ENCODE measurements around the gene PSMD14. TPM values are rescaled to one million over a fixed set of nuclear protein-coding genes. Genes with fewer than 3 reads are reported as not detected.
"Not testable (repeated sequence)": the region's sequence is repeated elsewhere in the genome, so short reads cannot be mapped to it uniquely, and the experiment has no call there.

The PSMD14 gene
- total and polyA plus RNA-seq, 4 donors: 54.2 to 67.8 (median 61.4) TPM

DNA sequence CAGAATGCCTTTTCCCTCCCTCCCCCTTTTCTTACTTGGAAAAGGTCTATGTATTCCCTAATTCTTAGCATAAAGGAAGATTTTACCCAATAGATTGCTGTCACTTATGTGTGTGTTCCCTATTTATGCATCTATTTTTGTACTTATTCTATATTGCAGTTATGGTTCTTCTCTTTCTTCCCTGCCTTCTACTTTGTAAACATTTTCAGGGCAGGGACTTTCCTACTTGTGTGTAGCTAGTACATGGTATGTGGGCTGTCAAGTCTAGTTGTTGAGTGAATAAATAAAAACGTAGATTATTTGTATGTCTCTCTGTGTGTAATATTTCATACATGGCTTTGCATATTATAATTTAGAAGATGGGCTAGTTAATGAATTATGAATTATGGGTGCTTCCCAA lies 45.3 kb downstream of the PSMD14 start:
- no peaks in the 10 kb centered on the region for H3K9me3 ChIP-seq (ENCODE audit: control insufficient read depth, insufficient read depth, low read length)
- no peaks in the 10 kb centered on the region for H3K4me1 ChIP-seq (ENCODE audit: control insufficient read depth, insufficient read depth, low read length)
- no peak overlapping the region for H3K27ac ChIP-seq (ENCODE audit: low read depth, low read length)
- H3K27me3 ChIP-seq (ENCODE audit: control insufficient read depth, insufficient read depth, low read length): no peaks in the 10 kb centered on the region
- H3K36me3 ChIP-seq (ENCODE audit: control insufficient read depth, insufficient read depth, low read length): no peaks in the 10 kb centered on the region
- WGBS (ENCODE audit: insufficient coverage): no CpG with 5 or more reads among the region's 1 CpG
- H3K4me3 ChIP-seq (ENCODE audit: low read depth, low read length): no peak overlapping the region
- no peak for DNase-seq (ENCODE audit: low read depth in 4 of 6, low spot score in 6 of 6)

DNA sequence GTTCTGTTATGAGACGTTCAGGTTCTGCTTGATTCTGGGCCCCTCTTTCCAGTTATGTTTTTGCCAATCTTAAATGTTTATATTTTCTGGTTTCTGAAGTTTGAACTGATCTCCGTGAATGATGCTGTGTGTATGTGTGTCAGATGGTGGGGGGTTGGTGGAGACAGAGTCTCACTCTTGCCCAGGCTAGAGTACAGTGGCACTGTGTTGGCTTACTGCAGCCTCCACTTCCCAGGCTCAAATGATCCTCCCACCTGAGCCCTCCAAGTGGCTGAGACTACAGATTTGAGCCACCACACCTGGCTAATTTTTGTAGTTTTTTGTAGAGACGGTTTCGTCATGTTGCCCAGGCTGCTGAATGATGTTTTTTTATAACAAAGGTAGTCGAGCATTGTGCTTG lies 45.9 kb downstream of the PSMD14 start:
- 80% methylated on average over 2 of the region's 5 CpGs for WGBS (ENCODE audit: insufficient coverage)
- no peak for DNase-seq (ENCODE audit: low read depth in 4 of 6, low spot score in 6 of 6)
- H3K27me3 ChIP-seq (ENCODE audit: control insufficient read depth, insufficient read depth, low read length): no peaks in the 10 kb centered on the region
- no peak overlapping the region for H3K27ac ChIP-seq (ENCODE audit: low read depth, low read length)
- H3K9me3 ChIP-seq (ENCODE audit: control insufficient read depth, insufficient read depth, low read length): no peaks in the 10 kb centered on the region
- H3K4me1 ChIP-seq (ENCODE audit: control insufficient read depth, insufficient read depth, low read length): no peaks in the 10 kb centered on the region
- H3K36me3 ChIP-seq (ENCODE audit: control insufficient read depth, insufficient read depth, low read length): no peaks in the 10 kb centered on the region
- no peak overlapping the region for H3K4me3 ChIP-seq (ENCODE audit: low read depth, low read length)

DNA sequence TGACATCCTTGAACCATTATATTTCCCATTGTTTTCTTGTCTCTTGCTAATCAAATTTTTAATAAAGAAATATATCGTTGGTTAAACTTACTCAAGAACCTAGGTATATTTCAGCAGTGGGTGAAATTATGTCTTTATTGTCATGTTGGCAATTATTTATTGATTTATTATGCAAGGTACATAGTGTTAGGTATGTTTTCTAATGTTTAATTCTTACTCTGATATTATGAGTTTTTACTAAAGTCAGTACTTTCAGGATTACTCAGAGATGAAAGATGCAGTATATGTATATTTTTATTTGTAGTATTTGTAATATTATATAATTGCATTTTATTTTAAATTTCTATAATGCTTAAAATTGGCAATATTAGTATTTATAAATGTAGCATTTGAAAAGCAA lies 46.9 kb downstream of the PSMD14 start:
- WGBS (ENCODE audit: insufficient coverage): no CpG with 5 or more reads among the region's 1 CpG
- H3K4me1 ChIP-seq (ENCODE audit: control insufficient read depth, insufficient read depth, low read length): no peaks in the 10 kb centered on the region
- DNase-seq (ENCODE audit: low read depth in 4 of 6, low spot score in 6 of 6): no peak
- no peak overlapping the region for H3K4me3 ChIP-seq (ENCODE audit: low read depth, low read length)
- no peak overlapping the region for H3K27ac ChIP-seq (ENCODE audit: low read depth, low read length)
- no peaks in the 10 kb centered on the region for H3K27me3 ChIP-seq (ENCODE audit: control insufficient read depth, insufficient read depth, low read length)
- H3K36me3 ChIP-seq (ENCODE audit: control insufficient read depth, insufficient read depth, low read length): no peaks in the 10 kb centered on the region
- H3K9me3 ChIP-seq (ENCODE audit: control insufficient read depth, insufficient read depth, low read length): no peaks in the 10 kb centered on the region

DNA sequence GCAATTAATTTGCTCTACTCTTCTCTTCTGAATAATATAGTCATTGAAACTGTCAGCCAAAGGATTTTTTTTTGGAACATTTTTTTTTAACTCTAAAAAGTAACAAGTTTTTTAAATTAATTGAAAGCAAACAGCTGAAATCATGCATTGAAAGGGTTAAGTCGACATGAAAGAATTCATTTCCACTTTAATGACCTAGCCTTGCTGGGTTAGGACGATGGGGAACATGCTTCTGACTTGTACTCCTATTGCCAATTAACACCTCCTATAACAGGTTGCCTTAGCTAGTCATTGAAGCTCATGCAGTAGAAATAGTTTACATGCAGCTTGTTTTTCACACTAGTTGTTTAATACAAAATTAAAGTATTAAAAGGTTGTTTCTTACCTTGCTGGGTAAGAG lies 47.8 kb downstream of the PSMD14 start:
- no CpG with 5 or more reads among the region's 2 CpGs for WGBS (ENCODE audit: insufficient coverage)
- Histone ChIP-seq H3K4me3 (ENCODE audit: low read depth, low read length) (no peak overlapping the region), H3K36me3 (ENCODE audit: control insufficient read depth, insufficient read depth, low read length) (no peaks in the 10 kb centered on the region), H3K4me1 (ENCODE audit: control insufficient read depth, insufficient read depth, low read length) (no peaks in the 10 kb centered on the region), H3K27me3 (ENCODE audit: control insufficient read depth, insufficient read depth, low read length) (no peaks in the 10 kb centered on the region), H3K9me3 (ENCODE audit: control insufficient read depth, insufficient read depth, low read length) (no peaks in the 10 kb centered on the region), H3K27ac (ENCODE audit: low read depth, low read length) (no peak overlapping the region)
- DNase-seq (ENCODE audit: low read depth in 4 of 6, low spot score in 6 of 6): peak in 1 of 6 donors; percentile 69

DNA sequence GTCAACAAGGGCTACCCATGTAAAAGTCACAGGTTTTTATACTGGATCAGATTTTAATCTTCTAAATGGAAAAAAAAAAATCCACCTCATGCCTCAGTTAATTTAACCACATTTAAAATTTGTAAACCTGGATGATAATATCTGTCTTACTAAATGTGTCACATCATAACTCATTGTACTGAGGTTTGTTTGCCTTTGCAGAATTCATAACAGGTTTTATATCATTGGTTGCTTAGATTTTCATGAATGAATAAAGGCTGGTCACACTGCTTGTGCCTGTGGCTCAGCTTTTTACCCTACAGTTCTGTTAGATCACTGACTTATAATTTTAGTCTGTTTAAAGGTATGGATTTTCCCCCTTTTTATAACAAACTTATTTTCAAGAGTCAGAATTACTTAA lies 48.9 kb downstream of the PSMD14 start:
- Histone ChIP-seq H3K9me3 (ENCODE audit: control insufficient read depth, insufficient read depth, low read length) (peaks cover 2% of the 10 kb centered on the region), H3K4me3 (ENCODE audit: low read depth, low read length) (no peak overlapping the region), H3K27ac (ENCODE audit: low read depth, low read length) (no peak overlapping the region), H3K27me3 (ENCODE audit: control insufficient read depth, insufficient read depth, low read length) (no peaks in the 10 kb centered on the region), H3K4me1 (ENCODE audit: control insufficient read depth, insufficient read depth, low read length) (no peaks in the 10 kb centered on the region), H3K36me3 (ENCODE audit: control insufficient read depth, insufficient read depth, low read length) (no peaks in the 10 kb centered on the region)
- DNase-seq (ENCODE audit: low read depth in 4 of 6, low spot score in 6 of 6): no peak

DNA sequence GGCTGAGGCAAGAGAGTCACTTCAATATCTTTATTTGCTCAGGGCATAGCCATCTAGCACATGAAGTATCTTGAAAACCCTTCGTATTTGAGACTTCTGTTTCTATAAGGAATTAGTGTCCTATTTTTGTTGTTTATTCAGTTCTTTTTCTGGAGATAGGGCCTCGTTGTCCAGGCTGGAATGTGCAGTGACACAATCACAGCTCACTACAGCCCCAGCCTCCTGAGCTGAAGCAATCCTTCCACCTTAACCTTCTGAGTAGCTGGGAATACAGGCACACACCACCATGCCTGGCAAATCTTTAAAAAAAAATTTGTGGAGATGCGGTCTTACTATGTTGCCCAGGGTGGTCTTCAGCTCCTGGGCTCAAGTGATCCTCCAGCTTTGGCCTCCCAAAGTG lies 50.6 kb downstream of the PSMD14 start:
- H3K27ac ChIP-seq (ENCODE audit: low read depth, low read length): no peak overlapping the region
- H3K4me1 ChIP-seq (ENCODE audit: control insufficient read depth, insufficient read depth, low read length): no peaks in the 10 kb centered on the region
- no peaks in the 10 kb centered on the region for H3K36me3 ChIP-seq (ENCODE audit: control insufficient read depth, insufficient read depth, low read length)
- peaks cover 8% of the 10 kb centered on the region for H3K9me3 ChIP-seq (ENCODE audit: control insufficient read depth, insufficient read depth, low read length)
- no CpG with 5 or more reads among the region's 3 CpGs for WGBS (ENCODE audit: insufficient coverage)
- no peak for DNase-seq (ENCODE audit: low read depth in 4 of 6, low spot score in 6 of 6)
- H3K4me3 ChIP-seq (ENCODE audit: low read depth, low read length): no peak overlapping the region
- no peaks in the 10 kb centered on the region for H3K27me3 ChIP-seq (ENCODE audit: control insufficient read depth, insufficient read depth, low read length)

DNA sequence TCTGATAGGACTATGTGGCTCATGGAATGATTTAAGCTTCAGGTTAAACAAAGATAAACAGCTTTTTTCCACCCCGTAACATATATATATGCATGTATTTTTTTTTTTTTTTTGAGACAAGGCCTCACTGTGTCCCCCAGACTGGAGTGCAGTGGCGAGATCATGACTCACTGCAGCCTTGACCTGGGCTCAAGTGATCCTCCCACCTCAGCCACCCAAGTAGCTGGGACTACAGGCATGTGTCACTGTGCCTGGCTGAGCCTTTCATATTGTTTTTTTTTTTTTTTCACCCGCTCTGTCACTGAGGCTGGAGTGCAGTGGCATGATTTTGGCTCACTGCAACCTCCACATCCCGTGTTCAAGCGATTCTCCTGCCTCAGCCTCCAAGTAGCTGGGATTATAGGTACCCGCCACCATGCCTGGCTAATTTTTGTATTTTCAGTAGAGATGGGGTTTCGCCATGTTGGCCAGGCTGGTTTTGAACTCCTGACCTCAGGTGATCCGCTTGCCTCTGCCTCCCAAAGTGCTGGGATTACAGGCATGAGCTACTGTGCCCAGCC lies 52.0 kb downstream of the PSMD14 start:
- H3K27ac ChIP-seq (ENCODE audit: low read depth, low read length); H3K4me1 ChIP-seq (ENCODE audit: control insufficient read depth, insufficient read depth, low read length); H3K4me3 ChIP-seq (ENCODE audit: low read depth, low read length); H3K36me3 ChIP-seq (ENCODE audit: control insufficient read depth, insufficient read depth, low read length); H3K27me3 ChIP-seq (ENCODE audit: control insufficient read depth, insufficient read depth, low read length); H3K9me3 ChIP-seq (ENCODE audit: control insufficient read depth, insufficient read depth, low read length); DNase-seq (ENCODE audit: low read depth in 4 of 6, low spot score in 6 of 6): not testable (repeated sequence)
- 90% methylated on average over 1 of the region's 8 CpGs for WGBS (ENCODE audit: insufficient coverage)

DNA sequence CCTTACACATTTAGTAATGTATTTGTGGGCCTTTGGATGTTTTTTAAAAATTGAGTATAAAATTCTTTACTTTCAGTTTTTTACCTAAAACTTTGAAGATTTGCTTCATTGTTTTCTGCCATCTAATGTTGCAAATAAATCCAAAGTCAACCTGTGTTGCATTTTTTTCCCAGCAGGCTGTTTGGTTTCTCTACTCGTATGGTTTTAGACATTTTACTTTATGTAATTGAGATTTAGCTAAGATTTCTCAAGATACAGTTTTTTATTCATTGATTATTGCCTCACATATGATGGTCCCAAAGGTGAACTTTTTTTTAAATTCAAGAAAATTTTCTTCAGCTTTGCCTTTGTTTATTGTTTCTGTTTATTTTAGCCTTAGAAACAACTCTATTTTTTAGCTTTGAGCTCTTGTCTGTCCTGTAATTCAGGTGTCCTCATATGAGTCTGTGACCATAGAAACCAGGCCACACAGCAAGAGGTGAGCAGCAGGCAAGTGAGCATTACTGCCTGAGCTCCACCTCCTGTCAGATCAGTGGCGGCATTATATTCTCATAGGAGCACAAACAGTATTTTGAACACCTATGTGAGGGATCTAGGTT lies 54.4 kb downstream of the PSMD14 start:
- Histone ChIP-seq H3K4me1 (ENCODE audit: control insufficient read depth, insufficient read depth, low read length) (no peaks in the 10 kb centered on the region), H3K4me3 (ENCODE audit: low read depth, low read length) (no peak overlapping the region), H3K27ac (ENCODE audit: low read depth, low read length) (no peak overlapping the region), H3K9me3 (ENCODE audit: control insufficient read depth, insufficient read depth, low read length) (peaks cover 8% of the 10 kb centered on the region), H3K36me3 (ENCODE audit: control insufficient read depth, insufficient read depth, low read length) (no peaks in the 10 kb centered on the region), H3K27me3 (ENCODE audit: control insufficient read depth, insufficient read depth, low read length) (no peaks in the 10 kb centered on the region)
- no CpG with 5 or more reads among the region's 2 CpGs for WGBS (ENCODE audit: insufficient coverage)
- DNase-seq (ENCODE audit: low read depth in 4 of 6, low spot score in 6 of 6): no peak

DNA sequence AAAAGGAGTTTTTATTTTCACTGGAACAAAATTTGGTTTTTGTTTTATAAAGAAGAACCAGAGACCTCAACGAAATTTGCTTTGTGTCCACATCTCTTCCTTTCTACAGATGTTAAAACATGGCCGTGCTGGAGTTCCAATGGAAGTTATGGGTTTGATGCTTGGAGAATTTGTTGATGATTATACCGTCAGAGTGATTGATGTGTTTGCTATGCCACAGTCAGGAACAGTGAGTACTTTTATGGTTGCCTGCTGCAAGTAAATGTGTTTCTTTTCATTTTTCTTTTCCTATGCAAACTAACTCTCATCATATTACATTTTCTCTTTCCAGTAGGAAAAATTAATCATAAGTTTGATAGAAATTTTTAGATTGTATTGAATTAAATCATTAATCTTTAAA lies 59.5 kb downstream of the PSMD14 start:
- Histone ChIP-seq H3K4me1 (ENCODE audit: control insufficient read depth, insufficient read depth, low read length) (no peaks in the 10 kb centered on the region), H3K9me3 (ENCODE audit: control insufficient read depth, insufficient read depth, low read length) (peaks cover 5% of the 10 kb centered on the region), H3K4me3 (ENCODE audit: low read depth, low read length) (no peak overlapping the region), H3K27me3 (ENCODE audit: control insufficient read depth, insufficient read depth, low read length) (no peaks in the 10 kb centered on the region), H3K27ac (ENCODE audit: low read depth, low read length) (no peak overlapping the region), H3K36me3 (ENCODE audit: control insufficient read depth, insufficient read depth, low read length) (no peaks in the 10 kb centered on the region)
- no CpG with 5 or more reads among the region's 3 CpGs for WGBS (ENCODE audit: insufficient coverage)
- DNase-seq (ENCODE audit: low read depth in 4 of 6, low spot score in 6 of 6): no peak

DNA sequence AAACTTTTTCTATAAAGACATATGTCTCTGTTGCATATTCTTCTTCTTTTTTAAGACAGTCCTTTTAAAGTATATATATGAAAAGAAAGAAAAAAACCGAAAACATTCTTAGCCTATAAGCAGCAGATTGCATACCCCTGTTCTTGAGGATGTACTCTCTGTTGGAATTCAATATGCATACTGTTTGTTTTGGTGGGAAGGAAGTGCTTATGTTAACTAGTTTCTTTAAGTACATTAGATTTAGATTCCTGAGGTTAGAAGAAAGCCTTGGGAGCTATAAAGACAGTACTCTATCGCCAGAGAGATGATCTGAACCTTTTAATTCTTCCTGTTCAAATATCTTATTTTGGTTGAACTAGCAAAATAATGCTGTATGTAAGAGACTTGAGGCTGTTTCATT lies 61.1 kb downstream of the PSMD14 start:
- Histone ChIP-seq H3K27ac (ENCODE audit: low read depth, low read length) (no peak overlapping the region), H3K27me3 (ENCODE audit: control insufficient read depth, insufficient read depth, low read length) (no peaks in the 10 kb centered on the region), H3K4me3 (ENCODE audit: low read depth, low read length) (no peak overlapping the region), H3K9me3 (ENCODE audit: control insufficient read depth, insufficient read depth, low read length) (no peaks in the 10 kb centered on the region), H3K36me3 (ENCODE audit: control insufficient read depth, insufficient read depth, low read length) (no peaks in the 10 kb centered on the region), H3K4me1 (ENCODE audit: control insufficient read depth, insufficient read depth, low read length) (no peaks in the 10 kb centered on the region)
- DNase-seq (ENCODE audit: low read depth in 4 of 6, low spot score in 6 of 6): no peak
- WGBS (ENCODE audit: insufficient coverage): no CpG with 5 or more reads among the region's 2 CpGs

Data from spinal cord (tissue), 10 donors.